ENCODE results near the gene SCN4B.

The SCN4B gene

DNA sequence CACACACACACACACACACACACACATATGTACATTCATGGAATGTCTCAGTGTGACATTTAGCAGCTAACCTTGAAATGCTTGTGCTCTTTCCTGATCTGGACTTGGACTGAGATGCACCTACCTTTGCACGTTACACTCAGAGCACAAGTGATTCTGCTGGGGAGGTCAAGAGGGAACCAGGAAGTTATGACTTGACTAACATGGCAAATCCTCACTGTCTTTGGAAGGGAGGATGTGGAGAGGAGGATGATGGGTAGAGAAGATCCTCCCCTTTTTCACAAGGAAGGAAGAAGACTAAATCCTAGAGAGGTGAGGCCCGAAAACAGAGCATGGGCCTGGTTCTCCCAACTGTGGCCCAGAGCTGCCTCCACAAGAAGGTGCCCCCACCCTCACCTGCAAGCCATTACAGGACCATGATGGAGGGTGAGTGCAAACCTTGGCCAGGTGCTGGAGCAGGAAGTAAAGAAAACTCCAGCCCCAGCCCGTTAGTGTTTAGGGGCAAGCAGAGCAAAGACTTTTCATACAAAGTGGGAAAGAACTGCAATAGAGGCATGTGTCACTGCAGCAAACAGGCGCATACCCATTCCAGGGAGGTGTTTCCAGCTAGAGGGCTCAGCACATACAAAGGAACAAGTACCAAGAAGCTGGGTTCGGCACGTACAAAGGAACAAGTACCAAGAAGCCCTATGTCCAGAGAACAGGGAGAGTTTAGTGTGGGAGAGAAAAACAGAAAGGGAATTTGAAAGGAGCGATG is 26.4 kb downstream of the SCN4B start:
- ATAC-seq (replicated peaks), result no peak
- Mint-ChIP-seq H3K27ac (no peak overlapping the region), H3K9me3 (no peaks in the 10 kb centered on the region), H3K27me3 (peaks cover 9 to 17% of the 10 kb centered on the region in 2 donors), H3K4me1 (ENCODE audit: low read depth in 2 of 2) (no peaks in the 10 kb centered on the region), H3K4me3 (no peak overlapping the region), H3K36me3 (ENCODE audit: insufficient read depth) (no peaks in the 10 kb centered on the region)
- DNase-seq, result no peak

DNA sequence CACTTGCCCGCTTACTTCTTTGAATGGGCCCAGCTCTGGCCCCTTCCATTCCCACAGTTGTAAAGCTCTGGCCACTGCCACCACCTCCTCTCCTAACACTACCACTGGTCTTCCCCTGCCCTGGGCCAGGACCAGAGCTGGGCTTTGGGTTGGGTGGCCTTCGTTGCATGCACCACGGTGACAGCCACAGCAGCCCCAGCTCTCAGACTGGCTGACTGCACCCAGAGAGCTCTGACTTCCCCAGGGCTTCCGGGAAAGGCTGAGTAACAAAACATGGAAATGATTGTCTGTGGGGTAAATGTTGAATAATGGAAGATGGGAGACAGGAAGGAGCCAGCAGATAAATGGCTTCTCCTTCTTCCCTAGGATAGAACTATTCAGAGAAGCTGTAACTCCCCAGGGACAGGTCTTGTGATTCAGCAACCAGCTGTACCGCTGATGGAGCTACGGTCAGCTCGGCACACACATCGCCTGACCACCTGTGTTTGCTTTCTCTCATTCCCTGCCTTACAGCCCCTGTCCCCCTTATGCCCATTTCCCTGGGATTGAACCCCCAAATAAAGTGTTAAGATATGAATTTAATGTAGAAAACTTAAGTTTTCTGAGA is 27.6 kb downstream of the SCN4B start:
- H3K4me3 Mint-ChIP-seq, result no peak overlapping the region
- H3K27ac Mint-ChIP-seq, result no peak overlapping the region
- no peaks in the 10 kb centered on the region for H3K36me3 Mint-ChIP-seq (ENCODE audit: insufficient read depth)
- DNase-seq (no peak), ATAC-seq (replicated peaks) (no peak)
- no peaks in the 10 kb centered on the region for H3K4me1 Mint-ChIP-seq (ENCODE audit: low read depth in 2 of 2)
- no peaks in the 10 kb centered on the region for H3K9me3 Mint-ChIP-seq
- H3K27me3 Mint-ChIP-seq, result peaks cover 9 to 14% of the 10 kb centered on the region in 2 donors

DNA sequence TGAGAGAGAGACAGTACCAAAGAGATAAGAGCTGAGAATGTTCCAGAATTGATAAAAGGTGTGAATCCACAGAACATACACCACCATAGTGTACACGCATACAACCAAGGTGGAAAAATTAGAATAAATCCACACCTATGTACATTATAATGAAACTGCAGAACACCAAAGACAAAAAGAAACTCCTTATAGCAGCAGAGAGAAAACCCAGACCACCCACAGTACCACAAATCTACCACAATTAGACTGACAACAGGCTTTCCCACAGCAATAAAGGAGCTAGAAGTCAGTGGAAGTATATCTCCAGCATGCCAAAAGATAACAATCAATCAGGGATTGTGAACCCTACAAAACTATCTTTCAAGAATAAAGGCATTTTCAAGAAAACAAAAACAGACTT is 31.8 kb downstream of the SCN4B start:
- peaks cover 8 to 12% of the 10 kb centered on the region in 2 donors for H3K4me1 Mint-ChIP-seq (ENCODE audit: low read depth in 2 of 2)

DNA sequence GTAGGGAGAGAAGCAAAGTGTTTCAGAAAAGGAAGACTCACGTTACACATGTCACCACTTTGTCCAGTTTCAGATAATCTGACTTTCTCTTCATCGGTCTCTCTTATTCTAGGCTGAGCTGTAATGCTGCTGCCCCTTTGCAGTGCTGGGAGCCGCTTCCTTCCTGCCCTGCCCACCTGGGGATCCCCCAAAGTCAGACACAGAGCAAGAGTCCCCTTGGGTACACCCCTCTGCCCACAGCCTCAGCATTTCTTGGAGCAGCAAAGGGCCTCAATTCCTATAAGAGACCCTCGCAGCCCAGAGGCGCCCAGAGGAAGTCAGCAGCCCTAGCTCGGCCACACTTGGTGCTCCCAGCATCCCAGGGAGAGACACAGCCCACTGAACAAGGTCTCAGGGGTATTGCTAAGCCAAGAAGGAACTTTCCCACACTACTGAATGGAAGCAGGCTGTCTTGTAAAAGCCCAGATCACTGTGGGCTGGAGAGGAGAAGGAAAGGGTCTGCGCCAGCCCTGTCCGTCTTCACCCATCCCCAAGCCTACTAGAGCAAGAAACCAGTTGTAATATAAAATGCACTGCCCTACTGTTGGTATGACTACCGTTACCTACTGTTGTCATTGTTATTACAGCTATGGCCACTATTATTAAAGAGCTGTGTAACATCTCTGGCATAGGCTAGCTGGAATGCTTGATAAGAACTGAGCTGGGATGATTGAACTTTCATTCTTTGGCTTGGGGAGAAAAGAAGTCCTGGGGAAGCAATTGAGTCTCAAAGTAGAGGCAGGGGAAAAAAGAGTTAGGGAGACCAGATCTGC is 34.6 kb downstream of the SCN4B start:
- H3K4me1 Mint-ChIP-seq (ENCODE audit: low read depth in 2 of 2), result peaks cover 16 to 26% of the 10 kb centered on the region in 2 donors
- H3K27ac Mint-ChIP-seq, result peak overlapping the region in 1 of 2 donors; percentile 75
- no peak for DNase-seq
- H3K36me3 Mint-ChIP-seq (ENCODE audit: insufficient read depth), result no peaks in the 10 kb centered on the region
- H3K4me3 Mint-ChIP-seq, result no peak overlapping the region
- peak; percentile 67 for ATAC-seq (replicated peaks)
- H3K9me3 Mint-ChIP-seq, result no peaks in the 10 kb centered on the region
- H3K27me3 Mint-ChIP-seq, result peaks cover 26 to 36% of the 10 kb centered on the region in 2 donors

More for the DNA sequence above, 31.8 kb downstream of the SCN4B start:
- H3K36me3 Mint-ChIP-seq (ENCODE audit: insufficient read depth), result no peaks in the 10 kb centered on the region
- no peak overlapping the region for H3K27ac Mint-ChIP-seq
- peaks cover 0 to 19% of the 10 kb centered on the region in 2 donors for H3K27me3 Mint-ChIP-seq
- no peak overlapping the region for H3K4me3 Mint-ChIP-seq
- DNase-seq, result no peak
- no peak for ATAC-seq (replicated peaks)
- no peaks in the 10 kb centered on the region for H3K9me3 Mint-ChIP-seq

DNA sequence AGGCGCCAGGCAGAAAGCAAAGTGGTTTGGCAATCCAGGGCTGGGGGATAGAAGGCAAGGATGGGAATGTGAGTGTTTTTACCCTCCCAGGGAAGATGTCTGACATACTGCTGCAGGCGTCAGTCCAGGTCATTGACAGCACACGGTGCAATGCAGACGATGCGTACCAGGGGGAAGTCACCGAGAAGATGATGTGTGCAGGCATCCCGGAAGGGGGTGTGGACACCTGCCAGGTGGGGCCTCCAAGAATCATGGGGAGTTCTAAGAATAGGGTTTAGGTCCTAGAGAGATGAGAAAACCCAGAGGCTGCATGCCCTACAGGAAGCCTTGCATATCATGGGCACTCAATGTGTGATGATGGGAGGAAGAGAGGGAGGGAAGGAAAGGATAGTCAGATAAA is 37.6 kb downstream of the SCN4B start:
- Mint-ChIP-seq H3K27me3 (peaks cover 36 to 46% of the 10 kb centered on the region in 2 donors), H3K4me1 (ENCODE audit: low read depth in 2 of 2) (peaks cover 23 to 26% of the 10 kb centered on the region in 2 donors), H3K4me3 (no peak overlapping the region), H3K36me3 (ENCODE audit: insufficient read depth) (no peaks in the 10 kb centered on the region), H3K9me3 (no peaks in the 10 kb centered on the region), H3K27ac (peak overlapping the region in 1 of 2 donors; percentile 29)
- ATAC-seq (replicated peaks) (no peak), DNase-seq (no peak)

DNA sequence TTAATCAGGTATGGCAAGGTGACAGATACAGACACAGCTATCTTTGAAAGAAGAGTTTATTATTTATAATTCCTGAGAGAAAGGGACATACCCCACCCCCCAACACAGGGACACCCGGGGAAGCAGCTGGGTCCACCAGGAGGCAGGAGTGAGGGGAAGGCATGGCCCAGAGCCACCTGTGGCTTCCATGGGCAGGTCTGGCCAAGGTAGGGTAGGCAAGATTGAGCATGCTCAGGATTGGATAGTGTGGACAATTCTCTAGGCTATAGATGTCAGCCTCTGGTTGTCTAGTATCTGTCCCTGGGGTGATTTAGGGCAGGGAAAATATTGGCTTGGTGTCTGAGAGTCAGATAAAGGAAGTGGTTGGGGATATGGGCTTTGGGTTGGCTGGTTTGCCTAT is 38.4 kb downstream of the SCN4B start:
- no peak for ATAC-seq (replicated peaks)
- Mint-ChIP-seq H3K27me3 (peaks cover 36 to 50% of the 10 kb centered on the region in 2 donors), H3K4me1 (ENCODE audit: low read depth in 2 of 2) (peaks cover 23 to 26% of the 10 kb centered on the region in 2 donors), H3K27ac (peak overlapping the region in 1 of 2 donors; percentile 29), H3K9me3 (no peaks in the 10 kb centered on the region), H3K36me3 (ENCODE audit: insufficient read depth) (no peaks in the 10 kb centered on the region), H3K4me3 (no peak overlapping the region)
- no peak for DNase-seq

DNA sequence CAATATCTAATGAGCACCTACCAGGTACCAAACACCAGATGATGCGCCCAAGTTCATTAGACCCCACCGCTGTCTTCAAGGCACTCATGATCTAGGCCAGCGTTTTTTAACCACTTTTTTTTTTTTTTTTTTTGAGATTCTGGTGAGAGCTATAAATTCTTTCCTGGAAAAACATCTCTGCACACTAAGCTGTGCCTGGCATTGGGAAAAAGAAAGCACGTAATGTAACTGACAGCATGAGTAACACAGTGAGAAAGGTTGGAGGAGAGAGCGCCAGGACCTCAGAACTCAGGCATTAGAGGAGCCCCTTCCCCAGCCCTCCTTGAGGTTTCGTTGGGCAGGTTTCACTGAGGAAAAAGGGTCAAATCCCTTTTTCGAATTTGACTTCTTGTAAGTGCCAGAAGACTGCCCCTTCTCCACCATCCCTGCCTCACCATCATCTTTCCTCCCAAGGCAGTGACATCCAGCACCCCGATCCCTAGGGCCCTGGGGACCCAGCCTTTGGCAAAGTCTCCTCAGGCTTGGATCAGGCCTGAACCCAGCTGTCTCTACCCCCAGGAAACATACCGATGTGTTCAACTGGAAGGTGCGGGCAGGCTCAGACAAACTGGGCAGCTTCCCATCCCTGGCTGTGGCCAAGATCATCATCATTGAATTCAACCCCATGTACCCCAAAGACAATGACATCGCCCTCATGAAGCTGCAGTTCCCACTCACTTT is 39.8 kb downstream of the SCN4B start:
- H3K4me1 Mint-ChIP-seq (ENCODE audit: low read depth in 2 of 2), result peaks cover 22% of the 10 kb centered on the region in 2 donors
- H3K4me3 Mint-ChIP-seq, result no peak overlapping the region
- no peaks in the 10 kb centered on the region for H3K9me3 Mint-ChIP-seq
- H3K27me3 Mint-ChIP-seq, result peaks cover 29 to 56% of the 10 kb centered on the region in 2 donors
- H3K36me3 Mint-ChIP-seq (ENCODE audit: insufficient read depth), result no peaks in the 10 kb centered on the region
- H3K27ac Mint-ChIP-seq, result no peak overlapping the region
- DNase-seq, result no peak
- ATAC-seq (replicated peaks), result no peak

DNA sequence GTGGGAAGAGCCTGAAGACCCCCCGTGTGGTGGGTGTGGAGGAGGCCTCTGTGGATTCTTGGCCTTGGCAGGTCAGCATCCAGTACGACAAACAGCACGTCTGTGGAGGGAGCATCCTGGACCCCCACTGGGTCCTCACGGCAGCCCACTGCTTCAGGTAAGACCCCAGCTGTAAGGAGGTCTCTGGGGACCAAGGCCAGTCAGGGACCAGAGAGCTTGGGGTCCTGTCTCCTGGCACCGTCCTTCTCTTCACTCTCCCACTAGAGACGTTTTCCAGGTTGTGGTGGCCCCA is 40.9 kb downstream of the SCN4B start:
- no peaks in the 10 kb centered on the region for H3K9me3 Mint-ChIP-seq
- peaks cover 14 to 16% of the 10 kb centered on the region in 2 donors for H3K4me1 Mint-ChIP-seq (ENCODE audit: low read depth in 2 of 2)
- DNase-seq (no peak), ATAC-seq (replicated peaks) (no peak)
- H3K27ac Mint-ChIP-seq, result peak overlapping the region in 1 of 2 donors; percentile 9
- H3K4me3 Mint-ChIP-seq, result no peak overlapping the region
- no peaks in the 10 kb centered on the region for H3K36me3 Mint-ChIP-seq (ENCODE audit: insufficient read depth)
- H3K27me3 Mint-ChIP-seq, result peaks cover 22 to 63% of the 10 kb centered on the region in 2 donors

DNA sequence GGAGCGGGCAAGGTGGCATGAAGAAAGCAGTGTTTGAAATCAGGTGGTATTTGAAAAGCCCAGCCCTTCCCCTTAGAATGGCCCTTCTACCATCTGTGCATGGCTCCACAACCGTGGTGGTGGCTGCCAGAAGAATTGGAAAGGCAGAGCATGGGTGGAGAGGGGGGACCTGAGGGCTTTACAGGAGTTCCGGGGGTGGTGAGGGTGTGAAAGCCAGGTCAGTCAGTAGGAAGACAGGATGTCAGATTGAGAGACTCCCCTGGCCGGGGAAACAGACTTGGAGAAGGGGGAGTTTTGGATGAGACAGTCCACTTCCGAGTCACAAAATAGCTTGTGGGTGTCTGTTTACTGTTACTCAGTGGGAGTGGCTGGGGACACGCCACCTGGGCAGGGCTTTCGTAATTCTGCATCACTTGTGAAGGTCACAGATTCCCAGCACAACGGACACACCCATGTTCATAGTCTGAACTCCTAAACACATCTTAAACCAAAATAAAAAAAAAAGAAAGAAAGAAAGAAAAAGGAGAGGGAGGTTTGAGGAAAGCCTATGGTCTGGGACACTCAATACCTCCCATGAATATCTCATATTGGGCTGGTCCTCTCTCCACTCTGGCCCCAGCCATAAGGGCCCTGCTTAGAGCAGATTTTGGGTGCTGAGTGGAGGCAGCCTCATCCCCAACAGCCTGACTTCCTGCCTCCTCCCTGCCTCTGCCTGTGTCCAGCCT is 41.4 kb downstream of the SCN4B start:
- H3K27ac Mint-ChIP-seq, result peak overlapping the region in 1 of 2 donors; percentile 28
- no peaks in the 10 kb centered on the region for H3K36me3 Mint-ChIP-seq (ENCODE audit: insufficient read depth)
- H3K27me3 Mint-ChIP-seq, result peaks cover 22 to 63% of the 10 kb centered on the region in 2 donors
- ATAC-seq (replicated peaks) (no peak), DNase-seq (no peak)
- H3K9me3 Mint-ChIP-seq, result no peaks in the 10 kb centered on the region
- peaks cover 14 to 16% of the 10 kb centered on the region in 2 donors for H3K4me1 Mint-ChIP-seq (ENCODE audit: low read depth in 2 of 2)
- no peak overlapping the region for H3K4me3 Mint-ChIP-seq

DNA sequence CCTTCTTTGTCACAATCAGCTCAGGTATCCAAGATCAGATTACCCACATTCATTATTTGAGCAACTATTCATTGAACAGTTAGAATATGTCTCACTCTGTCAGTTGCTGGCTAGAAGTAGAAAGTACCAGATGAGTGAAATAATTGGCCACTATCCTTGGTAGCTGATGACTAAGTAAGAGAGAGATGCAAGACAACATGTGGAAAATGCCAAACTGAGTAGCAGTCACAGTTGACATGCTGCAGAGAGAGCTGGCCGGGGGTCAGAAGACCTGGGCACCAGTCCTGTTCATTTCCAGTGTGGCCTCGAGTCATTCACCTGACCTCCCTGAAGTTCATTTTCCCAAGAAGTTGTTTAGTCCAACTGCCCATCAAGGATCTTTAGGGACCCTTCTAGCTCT is 43.4 kb downstream of the SCN4B start:
- Mint-ChIP-seq H3K9me3 (no peaks in the 10 kb centered on the region), H3K4me3 (no peak overlapping the region), H3K27me3 (peaks cover 11 to 50% of the 10 kb centered on the region in 2 donors), H3K27ac (no peak overlapping the region), H3K36me3 (ENCODE audit: insufficient read depth) (no peaks in the 10 kb centered on the region), H3K4me1 (ENCODE audit: low read depth in 2 of 2) (peaks cover 4 to 9% of the 10 kb centered on the region in 2 donors)
- ATAC-seq (replicated peaks) (no peak), DNase-seq (no peak)

DNA sequence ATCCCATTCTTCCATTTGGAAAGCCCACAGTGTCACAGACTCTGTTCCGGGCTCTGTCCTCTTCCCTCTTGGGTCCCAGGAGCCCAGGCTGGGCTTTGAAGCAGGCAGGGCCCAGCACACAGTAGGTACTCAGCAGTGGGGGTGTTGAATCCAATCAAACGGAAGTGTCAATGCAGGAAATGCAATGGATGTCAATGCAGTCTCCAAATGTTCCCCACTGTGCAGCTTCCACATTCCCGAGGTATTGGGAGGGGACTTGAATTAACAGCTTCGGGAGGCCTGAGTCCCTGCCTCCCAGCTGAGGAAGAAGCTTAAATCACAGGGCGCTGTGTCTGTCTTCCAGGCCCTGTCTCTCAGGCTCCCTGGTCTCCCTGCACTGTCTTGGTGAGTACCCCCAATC is 44.1 kb downstream of the SCN4B start:
- DNase-seq, result no peak
- Mint-ChIP-seq H3K9me3 (no peaks in the 10 kb centered on the region), H3K27ac (no peak overlapping the region), H3K4me1 (ENCODE audit: low read depth in 2 of 2) (peaks cover 0 to 7% of the 10 kb centered on the region in 2 donors), H3K4me3 (no peak overlapping the region), H3K27me3 (peaks cover 9 to 51% of the 10 kb centered on the region in 2 donors), H3K36me3 (ENCODE audit: insufficient read depth) (no peaks in the 10 kb centered on the region)
- no peak for ATAC-seq (replicated peaks)

DNA sequence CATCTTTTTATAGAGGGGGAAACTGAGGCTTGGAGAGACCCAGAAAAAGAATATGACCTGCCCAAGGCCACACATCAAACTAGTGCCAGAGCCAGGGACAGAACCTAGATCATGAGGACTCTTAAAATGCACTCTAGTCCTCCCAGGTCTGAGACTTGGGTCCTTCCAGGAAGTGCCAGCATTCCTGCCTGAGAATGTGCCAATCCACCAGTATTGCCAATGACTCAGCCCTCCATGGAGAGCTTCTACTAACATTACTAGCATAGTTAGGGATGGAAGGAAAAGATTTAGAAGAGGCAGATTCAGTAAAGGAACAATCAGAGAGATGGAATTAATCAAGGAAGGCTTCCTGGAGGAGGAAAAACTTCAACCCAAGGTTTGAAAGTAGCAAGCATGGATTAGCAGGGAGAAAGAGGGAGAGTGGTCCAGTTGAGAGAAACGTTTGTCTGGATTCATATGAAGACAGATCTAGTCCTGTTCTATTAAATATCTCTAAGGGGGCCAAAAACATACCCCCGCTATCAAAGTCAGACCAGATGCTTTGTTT is 45.8 kb downstream of the SCN4B start:
- H3K4me3 Mint-ChIP-seq, result no peak overlapping the region
- H3K27ac Mint-ChIP-seq, result no peak overlapping the region
- H3K9me3 Mint-ChIP-seq, result no peaks in the 10 kb centered on the region
- DNase-seq (no peak), ATAC-seq (replicated peaks) (no peak)
- H3K27me3 Mint-ChIP-seq, result peaks cover 5 to 52% of the 10 kb centered on the region in 2 donors
- peaks cover 4 to 7% of the 10 kb centered on the region in 2 donors for H3K4me1 Mint-ChIP-seq (ENCODE audit: low read depth in 2 of 2)
- no peaks in the 10 kb centered on the region for H3K36me3 Mint-ChIP-seq (ENCODE audit: insufficient read depth)

Measured in effector memory CD8-positive, alpha-beta T cell (primary cell).